Activated naive CD4-positive, alpha-beta T cell treated with anti-CD3 and anti-CD28 coated beads for 36 hours (primary cell): Measurements from ENCODE around the gene AOAH. TPM values are rescaled to one million over a fixed set of nuclear protein-coding genes. Genes with fewer than 3 reads are reported as not detected.
"Not testable (repeated sequence)": the region's sequence is repeated elsewhere in the genome, so short reads cannot be mapped to it uniquely, and the experiment has no call there.

ENCODE experiments used
- CTCF ChIA-PET: fragments of 350-600 bp; sonication (Branson Sonifier 250); formaldehyde crosslinking; loops from one replicate; lab custom pipeline; 2021; ENCODE audit warnings: antibody characterized with exemption; lab: Charles Lee
- DNase-seq: peaks from one replicate; pipeline ENCODE4 v3.0.0-alpha.2; 2020
- H3K27ac Mint-ChIP-seq: one replicate; pipeline ENCODE4 v1.8.0; 2021; ENCODE audit warnings: mild to moderate bottlenecking, mixed read lengths
- H3K27me3 Mint-ChIP-seq: one replicate; pipeline ENCODE4 v1.8.0; 2021; ENCODE audit warnings: low read depth, mixed read lengths
- H3K36me3 Mint-ChIP-seq: one replicate; pipeline ENCODE4 v1.8.0; 2021; ENCODE audit warnings: low read depth, mixed read lengths
- H3K4me1 Mint-ChIP-seq: one replicate; pipeline ENCODE4 v1.8.0; 2021; ENCODE audit warnings: low read depth, mixed read lengths
- H3K4me3 Mint-ChIP-seq: one replicate; pipeline ENCODE4 v1.8.0; 2021; ENCODE audit warnings: mild to moderate bottlenecking, moderate library complexity, mixed read lengths
- H3K9me3 Mint-ChIP-seq: one replicate; pipeline ENCODE4 v1.8.0; 2021; ENCODE audit warnings: mixed read lengths
- intact Hi-C: fragments of 100-400 bp; cut with micrococcal nuclease; formaldehyde crosslinking; loops from one replicate; pipeline ENCODE4 v1.15.1; 2023
- total RNA-seq, 2 experiments: library from RNA; stranded (reverse); gene quantifications; one replicate each; pipeline ENCODE4 v1.2.3, GENCODE V29; 2021

The AOAH gene
- total RNA-seq, 2 experiments from 2014 or later: 0.67 to 1.2 TPM

DNA sequence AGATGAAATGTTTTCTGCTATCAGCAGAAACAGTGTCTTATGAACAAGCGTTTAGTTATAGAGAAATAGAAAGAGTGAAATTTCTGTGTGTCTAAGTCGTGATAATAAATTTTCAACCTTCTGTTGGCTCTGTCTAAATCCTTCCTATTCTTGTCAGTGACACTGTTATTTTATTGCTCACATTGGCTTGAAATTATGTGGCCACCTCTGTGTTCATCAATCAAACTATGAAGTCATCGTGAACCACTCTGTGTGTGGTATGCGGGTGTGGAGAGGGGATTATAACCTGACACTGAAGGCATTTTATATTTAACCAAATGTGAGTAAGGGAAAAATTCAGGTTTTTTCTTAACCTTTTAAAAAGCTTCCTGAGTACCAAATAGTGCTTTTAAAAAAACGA, 12.3 kb downstream of the AOAH start:
- CTCF ChIA-PET: no interaction called here
- DNase-seq: no peak
- Mint-ChIP-seq H3K4me1 (peaks cover 28% of the 10 kb centered on the region), H3K9me3 (peaks cover 10% of the 10 kb centered on the region), H3K27ac (no peak overlapping the region), H3K36me3 (peaks cover 1% of the 10 kb centered on the region), H3K4me3 (no peak overlapping the region), H3K27me3 (no peaks in the 10 kb centered on the region)
- intact Hi-C loops: no loop called here

- Mint-ChIP-seq H3K27me3 (no peaks in the 10 kb centered on the region), H3K9me3 (peaks cover 11% of the 10 kb centered on the region), H3K36me3 (peaks cover under 1% of the 10 kb centered on the region), H3K4me3 (no peak overlapping the region), H3K4me1 (peaks cover 30% of the 10 kb centered on the region), H3K27ac (no peak overlapping the region)
- DNase-seq: no peak
- CTCF ChIA-PET: no interaction called here
- intact Hi-C loops: no loop called here
Measured at GRCh38 chr7:36711256-36711655, 13.0 kb downstream of the AOAH start.

GRCh38 chr7:36710186-36710791, 14.0 kb downstream of the AOAH start:
- H3K27me3 Mint-ChIP-seq: no peaks in the 10 kb centered on the region
- H3K4me3 Mint-ChIP-seq: no peak overlapping the region
- peaks cover 2% of the 10 kb centered on the region for H3K36me3 Mint-ChIP-seq
- CTCF ChIA-PET: interaction anchor here (0.7 kb wide), 1 partner anchor 102 kb away, joined by 3 read pairs; no protein-coding TSS in a partner anchor
- intact Hi-C loops: no loop called here
- DNase-seq: no peak
- peaks cover 18% of the 10 kb centered on the region for H3K9me3 Mint-ChIP-seq
- H3K4me1 Mint-ChIP-seq: peaks cover 30% of the 10 kb centered on the region
- no peak overlapping the region for H3K27ac Mint-ChIP-seq

GRCh38 chr7:36708767-36709166, 15.5 kb downstream of the AOAH start:
- H3K27me3 Mint-ChIP-seq: no peaks in the 10 kb centered on the region
- CTCF ChIA-PET: interaction anchor here (0.6 to 1.2 kb wide), 4 partner anchors 11 to 600 kb away, joined by 3 to 6 read pairs (median 3); no protein-coding TSS in a partner anchor
- no peak overlapping the region for H3K27ac Mint-ChIP-seq
- peaks cover 11% of the 10 kb centered on the region for H3K36me3 Mint-ChIP-seq
- DNase-seq: no peak
- H3K4me3 Mint-ChIP-seq: no peak overlapping the region
- H3K9me3 Mint-ChIP-seq: peaks cover 19% of the 10 kb centered on the region
- intact Hi-C loops: no loop called here
- peaks cover 30% of the 10 kb centered on the region for H3K4me1 Mint-ChIP-seq

- Mint-ChIP-seq H3K9me3 (peaks cover 15% of the 10 kb centered on the region), H3K36me3 (peaks cover 11% of the 10 kb centered on the region), H3K27me3 (no peaks in the 10 kb centered on the region), H3K4me1 (peaks cover 28% of the 10 kb centered on the region), H3K27ac (peak overlapping the region; percentile 47), H3K4me3 (no peak overlapping the region)
- CTCF ChIA-PET: interaction anchor here (0.9 kb wide), 1 partner anchor 12 kb away, joined by 6 read pairs; no protein-coding TSS in a partner anchor
- intact Hi-C loops: loop anchor here (1.0 to 2.0 kb wide), 3 partner anchors 16 to 31 kb away; partner anchors contain the start of gene AOAH
- no peak for DNase-seq
Measured at GRCh38 chr7:36707898-36708297, 16.4 kb downstream of the AOAH start.

GRCh38 chr7:36707465-36707864, 16.8 kb downstream of the AOAH start:
- Mint-ChIP-seq H3K27me3 (no peaks in the 10 kb centered on the region), H3K27ac (peak overlapping the region; percentile 47), H3K4me1 (peaks cover 28% of the 10 kb centered on the region), H3K9me3 (peaks cover 14% of the 10 kb centered on the region), H3K4me3 (no peak overlapping the region), H3K36me3 (peaks cover 11% of the 10 kb centered on the region)
- no peak for DNase-seq
- intact Hi-C loops: loop anchor here (1.0 to 2.0 kb wide), 3 partner anchors 17 to 30 kb away; partner anchors contain the start of gene AOAH
- CTCF ChIA-PET: interaction anchor here (1.4 kb wide), 1 partner anchor 37 kb away, joined by 4 read pairs; no protein-coding TSS in a partner anchor

DNA sequence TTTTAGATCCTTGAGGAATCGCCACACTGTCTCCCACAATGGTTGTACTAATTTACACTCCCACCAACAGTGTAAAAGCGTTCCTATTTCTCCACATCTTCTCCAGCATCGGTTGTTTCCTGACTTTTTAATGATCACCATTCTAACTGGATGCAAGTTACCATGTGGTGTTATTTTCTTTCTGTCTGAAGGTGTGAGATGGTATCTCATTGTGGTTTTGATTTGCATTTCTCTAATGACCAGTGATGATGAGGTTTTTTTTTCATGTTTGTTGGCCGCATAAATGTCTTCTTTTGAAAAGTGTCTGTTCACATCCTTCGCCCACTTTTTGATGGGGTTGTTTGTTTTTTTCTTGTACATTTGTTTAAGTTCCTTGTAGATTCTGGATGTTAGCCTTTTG, 20.4 kb downstream of the AOAH start:
- Mint-ChIP-seq H3K4me1 (peaks cover 18% of the 10 kb centered on the region), H3K36me3 (peaks cover 11% of the 10 kb centered on the region), H3K9me3 (peaks cover 14% of the 10 kb centered on the region)
- DNase-seq, H3K27ac Mint-ChIP-seq, intact Hi-C loops, H3K27me3 Mint-ChIP-seq, H3K4me3 Mint-ChIP-seq: not testable (repeated sequence)
- CTCF ChIA-PET: interaction anchor here (0.6 kb wide), 1 partner anchor 307 kb away, joined by 3 read pairs; no protein-coding TSS in a partner anchor

GRCh38 chr7:36692456-36692855, 31.8 kb downstream of the AOAH start:
- no peaks in the 10 kb centered on the region for H3K36me3 Mint-ChIP-seq
- intact Hi-C loops: no loop called here
- no peak overlapping the region for H3K4me3 Mint-ChIP-seq
- CTCF ChIA-PET: interaction anchor here (0.6 to 1.3 kb wide), 5 partner anchors 11 to 83 kb away, joined by 3 to 4 read pairs (median 3); no protein-coding TSS in a partner anchor
- H3K4me1 Mint-ChIP-seq: peaks cover 30% of the 10 kb centered on the region
- no peaks in the 10 kb centered on the region for H3K9me3 Mint-ChIP-seq
- H3K27me3 Mint-ChIP-seq: no peaks in the 10 kb centered on the region
- H3K27ac Mint-ChIP-seq: no peak overlapping the region
- no peak for DNase-seq

GRCh38 chr7:36691983-36692382, 32.3 kb downstream of the AOAH start:
- Mint-ChIP-seq H3K9me3 (no peaks in the 10 kb centered on the region), H3K4me1 (peaks cover 32% of the 10 kb centered on the region), H3K4me3 (no peak overlapping the region), H3K36me3 (no peaks in the 10 kb centered on the region), H3K27me3 (no peaks in the 10 kb centered on the region), H3K27ac (no peak overlapping the region)
- DNase-seq: no peak
- CTCF ChIA-PET: interaction anchor here (0.6 to 1.3 kb wide), 4 partner anchors 14 to 84 kb away, joined by 3 to 4 read pairs (median 3); no protein-coding TSS in a partner anchor
- intact Hi-C loops: loop anchor here (2.0 kb wide), 2 partner anchors 15 to 29 kb away; no protein-coding TSS in a partner anchor

- no peaks in the 10 kb centered on the region for H3K9me3 Mint-ChIP-seq
- H3K27ac Mint-ChIP-seq: no peak overlapping the region
- DNase-seq: no peak
- no peaks in the 10 kb centered on the region for H3K27me3 Mint-ChIP-seq
- H3K36me3 Mint-ChIP-seq: no peaks in the 10 kb centered on the region
- intact Hi-C loops: loop anchor here (2.0 kb wide), 2 partner anchors 16 to 30 kb away; no protein-coding TSS in a partner anchor
- peaks cover 44% of the 10 kb centered on the region for H3K4me1 Mint-ChIP-seq
- CTCF ChIA-PET: interaction anchor here (2.3 kb wide), 1 partner anchor 12 kb away, joined by 6 read pairs; no protein-coding TSS in a partner anchor
- H3K4me3 Mint-ChIP-seq: no peak overlapping the region
Measured at GRCh38 chr7:36690514-36691187, 33.6 kb downstream of the AOAH start.

- no peak overlapping the region for H3K4me3 Mint-ChIP-seq
- CTCF ChIA-PET: interaction anchor here (2.3 kb wide), 1 partner anchor 11 kb away, joined by 6 read pairs; no protein-coding TSS in a partner anchor
- no peak overlapping the region for H3K27ac Mint-ChIP-seq
Measured at GRCh38 chr7:36690041-36690440, 34.3 kb downstream of the AOAH start.

GRCh38 chr7:36686499-36686898, 37.8 kb downstream of the AOAH start:
- H3K4me3 Mint-ChIP-seq: no peak overlapping the region
- DNase-seq: peak; percentile 41
- intact Hi-C loops: no loop called here
- H3K27ac Mint-ChIP-seq: peak overlapping the region; percentile 1
- H3K27me3 Mint-ChIP-seq: no peaks in the 10 kb centered on the region
- no peaks in the 10 kb centered on the region for H3K36me3 Mint-ChIP-seq
- CTCF ChIA-PET: interaction anchor here (1.5 to 1.6 kb wide), 2 partner anchors 9 to 16 kb away, joined by 3 to 9 read pairs; no protein-coding TSS in a partner anchor
- H3K9me3 Mint-ChIP-seq: no peaks in the 10 kb centered on the region
- H3K4me1 Mint-ChIP-seq: peaks cover 54% of the 10 kb centered on the region

More at GRCh38 chr7:36690041-36690440, 34.3 kb downstream of the AOAH start:
- Mint-ChIP-seq H3K9me3 (no peaks in the 10 kb centered on the region), H3K4me1 (peaks cover 49% of the 10 kb centered on the region), H3K36me3 (no peaks in the 10 kb centered on the region), H3K27me3 (no peaks in the 10 kb centered on the region)
- no peak for DNase-seq
- intact Hi-C loops: loop anchor here (2.0 kb wide), 2 partner anchors 17 to 31 kb away; no protein-coding TSS in a partner anchor
